ENCODE data around the gene TRIM41. TPM values are rescaled to one million over a fixed set of nuclear protein-coding genes. Genes with fewer than 3 reads are reported as not detected.

The TRIM41 gene
- total and polyA plus RNA-seq, 9 of the 15 experiments (the other 6 are each of a cell fraction or from before 2014, with no cell fraction given), result 1.8 to 47.6 (median 20.9) TPM

DNA sequence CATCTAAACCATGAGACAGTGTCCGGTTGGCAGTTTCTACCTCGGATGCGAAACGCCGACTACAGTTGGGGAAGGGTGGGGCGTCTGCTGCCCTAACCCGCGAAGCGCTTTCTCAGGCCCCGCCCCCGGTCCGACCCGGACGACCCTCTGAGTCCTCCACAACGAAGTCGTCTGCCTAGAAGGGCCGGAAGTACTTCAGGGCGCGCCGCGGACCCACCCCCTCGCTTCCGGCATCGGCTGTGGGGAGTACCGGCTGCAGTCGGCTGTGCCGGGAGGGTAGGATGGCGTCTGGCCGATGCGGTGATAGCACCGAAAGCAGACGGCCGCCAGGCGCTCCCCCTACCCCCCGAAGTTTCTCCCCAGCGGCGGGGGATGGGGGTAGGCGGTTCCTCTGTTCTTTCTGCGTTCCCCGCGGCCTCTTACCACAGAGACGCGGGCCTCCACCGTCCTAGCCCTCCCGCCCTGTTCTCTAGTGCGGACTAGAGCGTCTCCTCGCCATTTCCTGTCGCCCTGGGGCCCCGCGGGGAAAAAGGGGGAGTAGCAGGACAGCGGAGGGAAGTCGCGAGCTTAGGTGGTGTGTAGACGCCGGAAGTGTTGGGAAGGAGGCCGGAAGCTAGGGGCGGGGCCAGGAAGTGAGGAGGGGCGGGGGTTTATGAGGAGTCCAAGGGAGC is at the start of gene TRIM41 (continued):
- TF ChIP-seq, protein P1, sequence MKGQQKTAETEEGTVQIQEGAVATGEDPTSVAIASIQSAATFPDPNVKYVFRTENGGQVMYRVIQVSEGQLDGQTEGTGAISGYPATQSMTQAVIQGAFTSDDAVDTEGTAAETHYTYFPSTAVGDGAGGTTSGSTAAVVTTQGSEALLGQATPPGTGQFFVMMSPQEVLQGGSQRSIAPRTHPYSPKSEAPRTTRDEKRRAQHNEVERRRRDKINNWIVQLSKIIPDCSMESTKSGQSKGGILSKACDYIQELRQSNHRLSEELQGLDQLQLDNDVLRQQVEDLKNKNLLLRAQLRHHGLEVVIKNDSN (CRISPR knock-in tag; IDR thresholded peaks at IDR 0.05), result no peak
- TF ChIP-seq FUS (optimal IDR thresholded peaks at IDR 0.05; ENCODE audit: low read depth, low read length) (no peak), SMARCE1 (IDR thresholded peaks at IDR 0.05) (no peak), NR2C1 (IDR thresholded peaks at IDR 0.05) (peak; percentile 94), NR2C1 (tag; IDR thresholded peaks at IDR 0.05) (peak; percentile 96), THRB (CRISPR knock-in tag; conservative IDR thresholded peaks at IDR 0.05) (no peak), ZNF766 (CRISPR knock-in tag; conservative IDR thresholded peaks at IDR 0.05) (no peak), ZNF408 (CRISPR knock-in tag; IDR thresholded peaks at IDR 0.05; ENCODE audit: low read depth) (no peak), FOXK1 (CRISPR knock-in tag; IDR thresholded peaks at IDR 0.05; ENCODE audit: borderline replicate concordance) (peak; percentile 90; the same call in 1 of the 2 replicates), MXI1 (IDR thresholded peaks at IDR 0.05; ENCODE audit: low read depth, low read length) (no peak), GTF3C2 (IDR thresholded peaks at IDR 0.05; ENCODE audit: borderline replicate concordance, extremely low read depth, insufficient read length) (no peak), NELFE (IDR thresholded peaks at IDR 0.05; ENCODE audit: insufficient read depth, insufficient read length) (no peak), MEF2A (IDR thresholded peaks at IDR 0.05; ENCODE audit: control insufficient read depth, low read depth, low read length) (no peak), CHD4 (IDR thresholded peaks at IDR 0.05; ENCODE audit: insufficient read depth, insufficient replicate concordance, low read depth, low read length, poor library complexity, severe bottlenecking) (no peak), SMARCA5 (IDR thresholded peaks at IDR 0.05) (no peak), XRCC3 (IDR thresholded peaks at IDR 0.05) (no peak), BACH1 (tag; IDR thresholded peaks at IDR 0.05) (no peak)
- TF ChIP-seq, protein P2, sequence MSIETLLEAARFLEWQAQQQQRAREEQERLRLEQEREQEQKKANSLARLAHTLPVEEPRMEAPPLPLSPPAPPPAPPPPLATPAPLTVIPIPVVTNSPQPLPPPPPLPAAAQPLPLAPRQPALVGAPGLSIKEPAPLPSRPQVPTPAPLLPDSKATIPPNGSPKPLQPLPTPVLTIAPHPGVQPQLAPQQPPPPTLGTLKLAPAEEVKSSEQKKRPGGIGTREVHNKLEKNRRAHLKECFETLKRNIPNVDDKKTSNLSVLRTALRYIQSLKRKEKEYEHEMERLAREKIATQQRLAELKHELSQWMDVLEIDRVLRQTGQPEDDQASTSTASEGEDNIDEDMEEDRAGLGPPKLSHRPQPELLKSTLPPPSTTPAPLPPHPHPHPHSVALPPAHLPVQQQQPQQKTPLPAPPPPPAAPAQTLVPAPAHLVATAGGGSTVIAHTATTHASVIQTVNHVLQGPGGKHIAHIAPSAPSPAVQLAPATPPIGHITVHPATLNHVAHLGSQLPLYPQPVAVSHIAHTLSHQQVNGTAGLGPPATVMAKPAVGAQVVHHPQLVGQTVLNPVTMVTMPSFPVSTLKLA (conservative IDR thresholded peaks at IDR 0.05), result peak; percentile 77 to 93
- TF ChIP-seq, protein P3, sequence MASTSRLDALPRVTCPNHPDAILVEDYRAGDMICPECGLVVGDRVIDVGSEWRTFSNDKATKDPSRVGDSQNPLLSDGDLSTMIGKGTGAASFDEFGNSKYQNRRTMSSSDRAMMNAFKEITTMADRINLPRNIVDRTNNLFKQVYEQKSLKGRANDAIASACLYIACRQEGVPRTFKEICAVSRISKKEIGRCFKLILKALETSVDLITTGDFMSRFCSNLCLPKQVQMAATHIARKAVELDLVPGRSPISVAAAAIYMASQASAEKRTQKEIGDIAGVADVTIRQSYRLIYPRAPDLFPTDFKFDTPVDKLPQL (IDR thresholded peaks at IDR 0.05; ENCODE audit: extremely low read depth, insufficient read length), result no peak

Data from K562 (cell line).